ELR (cell line): ENCODE results near the gene SPSB3.

Source experiments
- DNase-seq: peaks from one replicate; pipeline ENCODE4 v3.0.0-alpha.2; 2015; ENCODE audit warnings: low read depth

Gene SPSB3

GRCh38 chr16:1788708-1789100 is 6.3 kb upstream of the SPSB3 start:
- no peak for DNase-seq

GRCh38 chr16:1788095-1788707 is 5.8 kb upstream of the SPSB3 start:
- no peak for DNase-seq

DNA sequence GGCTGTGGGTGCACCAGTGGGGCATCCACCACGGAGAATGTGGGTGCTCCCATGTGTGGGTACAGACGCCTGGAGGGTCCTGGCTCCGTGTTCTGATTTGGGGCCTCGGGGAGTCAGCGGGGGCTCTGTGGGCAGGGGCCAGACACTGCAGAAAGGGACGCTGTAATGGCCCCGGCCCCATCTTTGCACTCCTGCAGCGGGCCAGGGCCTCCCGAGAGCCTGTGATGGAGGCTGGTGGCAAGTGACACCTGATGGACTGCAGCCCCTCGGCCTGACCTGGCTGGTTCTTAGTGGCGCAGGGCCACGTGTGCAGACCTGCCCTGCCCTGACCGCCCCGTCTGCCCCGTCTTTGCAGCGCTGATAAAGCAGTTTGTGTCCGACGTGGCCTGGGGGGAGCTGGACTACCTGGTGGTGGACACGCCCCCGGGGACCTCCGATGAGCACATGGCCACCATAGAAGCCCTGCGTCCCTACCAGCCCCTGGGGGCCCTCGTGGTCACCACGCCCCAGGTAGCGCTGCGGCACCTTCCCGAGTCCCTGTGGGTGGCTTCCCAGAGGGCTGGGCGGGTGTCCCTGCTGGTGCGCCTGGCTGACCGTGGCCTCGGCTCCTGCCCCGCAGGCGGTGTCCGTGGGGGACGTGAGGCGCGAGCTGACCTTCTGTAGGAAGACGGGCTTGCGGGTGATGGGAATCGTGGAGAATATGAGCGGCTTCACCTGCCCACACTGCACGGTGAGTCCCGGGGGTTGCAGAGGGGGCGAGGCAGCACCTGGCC is 5.1 kb upstream of the SPSB3 start:
- no peak for DNase-seq

DNA sequence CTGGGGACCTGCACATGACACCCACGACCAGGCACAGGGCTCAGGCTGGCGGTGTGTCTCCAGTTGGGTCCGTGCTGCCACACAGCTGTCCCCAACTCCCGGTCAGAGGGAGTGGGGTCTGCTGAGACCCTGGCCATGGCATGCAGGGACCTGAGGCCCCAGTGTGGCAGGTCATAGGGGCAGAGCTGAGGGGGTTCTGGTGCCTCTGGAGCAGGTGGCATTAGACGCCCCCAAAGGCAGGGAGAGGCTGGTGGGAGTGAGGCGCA is 4.6 kb upstream of the SPSB3 start:
- DNase-seq = no peak

DNA sequence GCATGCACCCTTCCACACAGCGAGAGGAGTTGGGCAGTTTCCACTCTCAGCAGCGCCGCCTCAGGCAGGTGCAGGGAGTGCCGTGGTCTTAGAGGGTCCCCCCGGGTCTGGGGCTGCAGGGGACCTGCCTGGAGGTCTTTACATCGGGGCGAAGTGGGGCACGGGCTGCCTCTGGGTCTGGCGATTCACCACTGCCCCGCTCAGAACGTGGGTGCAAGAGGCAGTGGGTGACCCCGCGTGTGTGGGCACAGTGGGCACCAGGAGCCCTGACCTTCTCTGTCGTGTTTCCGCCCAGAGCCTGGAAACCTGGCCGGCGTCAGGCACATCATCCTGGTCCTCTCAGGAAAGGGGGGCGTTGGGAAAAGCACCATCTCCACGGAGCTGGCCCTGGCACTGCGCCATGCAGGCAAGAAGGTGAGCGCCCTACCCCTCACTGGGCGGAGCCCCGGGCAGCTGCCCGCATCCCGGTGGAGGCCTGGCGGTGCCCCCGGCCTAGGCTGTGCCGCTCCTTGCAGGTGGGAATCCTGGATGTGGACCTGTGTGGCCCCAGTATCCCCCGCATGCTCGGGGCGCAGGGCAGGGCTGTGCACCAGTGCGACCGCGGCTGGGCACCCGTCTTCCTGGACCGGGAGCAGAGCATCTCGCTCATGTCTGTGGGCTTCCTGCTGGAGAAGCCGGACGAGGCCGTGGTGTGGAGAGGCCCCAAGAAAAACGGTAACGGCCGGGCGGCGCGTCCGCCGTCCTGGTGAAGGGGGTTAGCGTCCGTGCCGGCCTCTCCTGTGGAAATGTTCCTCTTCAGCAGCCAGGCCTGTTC is 4.1 kb upstream of the SPSB3 start:
- DNase-seq = no peak

DNA sequence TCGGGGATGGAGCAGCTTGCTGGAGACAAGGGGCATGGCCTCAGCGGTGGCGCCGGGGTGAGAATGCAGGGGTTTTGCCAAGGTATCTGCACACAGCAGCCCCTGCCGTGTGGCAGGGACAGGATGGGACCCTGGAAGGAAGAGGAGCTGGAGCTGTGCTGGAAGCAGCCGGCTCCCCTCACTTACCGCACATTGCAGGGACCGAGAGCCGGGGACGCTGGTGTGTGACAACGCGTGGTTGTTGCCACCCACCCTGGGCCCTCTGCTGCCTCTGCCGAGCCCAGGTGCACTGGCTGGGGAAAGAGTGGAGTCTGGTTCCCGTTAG is 3.4 kb upstream of the SPSB3 start:
- DNase-seq = no peak

GRCh38 chr16:1784977-1785845 is 2.8 kb upstream of the SPSB3 start:
- DNase-seq = no peak

- peak; percentile 41 for DNase-seq
Observed at GRCh38 chr16:1781758-1782407, 488 bp downstream of the SPSB3 start.

DNA sequence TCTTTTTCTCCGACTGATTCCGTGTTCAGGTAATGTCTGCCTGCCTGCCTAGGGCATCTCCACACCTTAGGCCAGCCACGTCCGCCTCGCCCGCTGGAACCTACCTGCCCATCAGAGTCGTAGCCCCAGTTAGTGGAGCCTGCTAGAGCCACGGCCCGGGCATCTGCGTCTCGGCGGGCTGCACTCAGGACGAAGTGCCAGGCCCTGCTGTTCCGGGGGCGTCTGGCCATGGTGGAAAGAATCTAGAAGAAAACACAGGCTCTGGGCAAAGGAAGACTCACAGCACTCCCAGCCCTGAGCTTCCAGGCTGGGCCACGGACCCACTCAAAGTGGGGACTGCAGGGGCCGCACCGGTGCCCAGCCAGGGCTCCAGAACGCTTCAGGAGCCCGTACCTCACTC is 1.1 kb downstream of the SPSB3 start:
- no peak for DNase-seq

DNA sequence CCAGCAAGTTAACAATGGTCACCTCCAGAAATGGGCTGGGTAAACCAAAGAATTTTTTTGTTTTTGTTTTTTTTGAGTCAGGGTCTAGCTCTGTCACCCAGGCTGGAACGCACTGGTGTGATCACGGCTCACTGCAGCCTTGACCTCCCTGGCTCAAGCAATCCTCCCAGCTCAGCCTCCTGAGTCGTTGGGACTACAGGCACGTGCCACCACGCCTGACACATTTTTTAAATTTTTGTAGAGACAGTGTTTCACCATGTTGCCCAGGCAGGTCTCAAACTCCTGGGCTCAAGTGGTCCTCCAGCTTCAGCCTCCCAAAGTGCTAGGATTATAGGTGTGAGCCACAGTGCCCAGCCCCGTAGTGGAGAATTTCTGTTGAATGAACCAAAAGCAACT is 1.7 kb downstream of the SPSB3 start:
- DNase-seq = no peak

DNA sequence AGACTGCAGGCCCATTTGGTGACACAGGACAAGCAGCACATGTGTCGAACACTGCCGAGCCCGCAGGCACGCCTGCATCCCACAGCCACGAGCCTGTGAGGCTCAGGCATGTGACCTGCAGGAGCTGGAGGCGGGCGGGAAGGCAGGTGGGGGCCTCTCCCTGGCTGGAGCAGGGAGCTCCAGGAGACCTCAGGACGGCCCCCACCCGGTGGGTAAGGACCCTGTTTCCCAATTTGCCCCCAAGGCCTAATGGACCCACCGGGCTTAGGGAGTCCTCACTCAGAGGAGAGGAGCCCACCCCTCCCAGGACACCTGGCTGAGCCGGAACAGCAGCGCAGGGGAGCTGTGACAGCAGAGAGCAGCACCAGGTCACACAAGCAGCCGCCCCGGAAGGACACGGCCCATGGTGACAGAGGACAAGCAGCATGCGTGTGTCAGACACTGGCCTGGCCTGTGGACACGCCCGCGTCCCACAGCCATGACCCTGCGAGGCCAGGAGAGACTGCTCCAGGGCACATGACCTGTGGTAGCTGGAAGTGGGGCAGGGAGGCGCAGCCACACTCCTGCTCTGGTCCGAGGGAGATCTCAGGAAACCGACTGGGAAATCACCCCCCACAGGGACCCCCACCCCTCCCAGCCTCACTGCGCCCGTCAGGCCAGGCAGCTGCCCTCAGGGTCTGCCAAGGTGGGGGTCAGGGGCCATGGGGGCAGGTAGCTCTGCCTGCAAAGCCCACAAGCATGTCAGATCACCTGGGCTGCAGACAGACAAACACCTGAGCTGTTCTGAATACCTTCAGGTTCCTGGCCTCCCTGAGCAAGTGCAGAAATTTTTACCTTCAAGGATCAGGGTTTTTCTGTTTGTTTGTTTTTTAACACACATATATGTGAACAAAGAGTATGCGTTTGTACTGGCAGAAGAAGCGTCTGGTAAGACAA is 2.4 kb downstream of the SPSB3 start:
- no peak for DNase-seq

DNA sequence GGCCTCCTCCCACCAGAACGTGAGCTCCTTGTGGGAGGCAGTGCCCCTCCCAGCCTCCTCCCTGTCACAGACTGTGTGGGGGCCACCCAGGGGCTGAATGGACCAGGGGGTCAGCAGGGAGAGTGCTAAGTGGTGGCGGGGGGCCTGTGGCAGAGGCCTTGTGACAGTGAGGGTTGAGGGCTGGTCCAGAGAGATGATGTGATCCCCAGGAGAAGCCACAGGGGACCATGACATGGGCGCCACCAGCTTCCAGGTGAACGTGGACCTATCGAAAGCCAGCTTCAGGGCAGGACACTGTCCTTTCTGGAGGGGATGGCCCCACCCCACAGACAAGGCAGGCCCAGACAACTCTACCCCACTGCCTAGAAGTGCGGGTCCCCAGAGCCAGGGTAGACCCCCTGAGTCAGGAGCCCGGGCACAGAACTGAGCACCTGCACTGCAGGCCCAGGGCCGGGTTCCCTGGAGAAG is 3.1 kb downstream of the SPSB3 start:
- no peak for DNase-seq

- no peak for DNase-seq
Observed at GRCh38 chr16:1778200-1779179, 3.9 kb downstream of the SPSB3 start.

DNA sequence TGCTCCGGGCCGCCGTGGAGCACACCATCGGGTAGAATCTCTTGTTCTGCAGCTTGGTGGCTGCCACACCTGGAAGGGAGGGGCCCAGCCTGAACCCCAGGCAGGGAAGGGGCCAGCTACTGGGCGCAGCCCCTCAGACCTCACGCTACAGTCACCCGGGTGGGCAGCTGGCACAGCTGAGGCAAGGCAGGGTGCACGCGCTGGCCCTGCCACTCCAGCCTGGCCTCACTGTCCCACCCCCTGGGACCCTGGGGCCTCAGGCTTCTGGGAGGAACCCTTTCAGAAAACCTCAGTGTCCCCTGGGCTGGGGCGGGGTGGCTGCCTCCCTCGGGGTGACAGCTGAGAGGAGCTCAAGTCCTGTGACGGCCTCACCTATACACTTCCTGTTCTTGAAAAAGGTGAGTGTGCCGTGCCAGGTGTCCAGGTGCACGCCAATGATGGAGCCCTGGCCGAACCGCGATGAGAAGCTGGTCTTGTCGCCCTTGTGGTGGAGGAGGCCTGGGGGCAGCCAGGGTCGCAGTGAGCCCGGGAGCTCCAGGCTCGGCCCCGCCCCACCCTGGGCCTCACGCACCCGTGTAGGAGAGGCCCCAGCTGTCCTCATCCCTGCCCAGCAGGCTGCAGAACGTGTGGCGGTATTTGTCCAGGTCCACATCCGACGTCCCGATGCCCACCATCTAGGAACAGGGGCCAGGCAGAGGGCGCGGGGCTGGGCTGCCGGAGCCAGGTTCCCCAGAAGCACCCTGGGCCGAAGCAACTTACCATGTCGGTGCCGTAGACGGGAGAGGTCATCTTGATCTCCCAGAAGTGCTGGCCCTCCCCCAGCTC is 4.8 kb downstream of the SPSB3 start:
- no peak for DNase-seq

GRCh38 chr16:1776991-1777374 is 5.4 kb downstream of the SPSB3 start:
- no peak for DNase-seq

- no peak for DNase-seq
Observed at GRCh38 chr16:1776672-1776955, 5.8 kb downstream of the SPSB3 start.

GRCh38 chr16:1775846-1776671 is 6.3 kb downstream of the SPSB3 start:
- DNase-seq = no peak
